ENCODE results near the gene PCCA.

GRCh38 chr13:100436099-100436498 is 347.2 kb downstream of the PCCA start:
- no peak for TF ChIP-seq CTCF (conservative IDR thresholded peaks at IDR 0.05)
- no peak for TF ChIP-seq EZH2 (IDR thresholded peaks at IDR 0.05; ENCODE audit: low read depth)

All from PC-9 (cell line).